GM23338 (cell line): Measurements from ENCODE around the gene SHB. TPM values are rescaled to one million over a fixed set of nuclear protein-coding genes. Genes with fewer than 3 reads are reported as not detected.

ENCODE experiments used
- ATAC-seq: fragments of 200-7000 bp; cut with Tn5 transposase; 3 replicates; pipeline ENCODE4 v1.9.1; 2020
- DNase-seq: peaks from one replicate; pipeline ENCODE4 v3.0.0-alpha.2; 2015; ENCODE audit warnings: low spot score
- H2AFZ ChIP-seq: fragments of 200-600 bp; sonication (generic); 2 replicates; pipeline ENCODE4 v1.8.0; 2016; ENCODE audit warnings: antibody characterized with exemption, mild to moderate bottlenecking, moderate library complexity
- H3F3A ChIP-seq: fragments of 200-600 bp; sonication (generic); replicated peaks from 2 replicates; pipeline ENCODE4 v1.8.0; 2017; ENCODE audit warnings: antibody characterized with exemption, mixed run types, low read depth
- H3K27ac ChIP-seq: fragments of 200-600 bp; sonication (generic); 2 replicates; pipeline ENCODE4 v1.6.1; 2016; ENCODE audit warnings: low read depth
- H3K27me3 ChIP-seq: fragments of 200-600 bp; sonication (generic); 2 replicates; pipeline ENCODE4 v1.8.0; 2016; ENCODE audit warnings: mild to moderate bottlenecking, mixed run types, moderate library complexity; ENCODE audit not compliant: insufficient read depth
- H3K36me3 ChIP-seq: fragments of 200-600 bp; sonication (generic); 2 replicates; pipeline ENCODE4 v1.8.0; 2016; ENCODE audit warnings: mild to moderate bottlenecking; ENCODE audit not compliant: insufficient read depth
- H3K4me1 ChIP-seq: fragments of 200-600 bp; sonication (generic); 2 replicates; pipeline ENCODE4 v1.8.0; 2016; ENCODE audit warnings: mild to moderate bottlenecking, moderate library complexity; ENCODE audit not compliant: insufficient read depth
- H3K4me2 ChIP-seq: fragments of 200-600 bp; sonication (generic); 2 replicates; pipeline ENCODE4 v1.7.1; 2017; ENCODE audit warnings: mixed run types
- H3K4me3 ChIP-seq: fragments of 200-600 bp; sonication (generic); 2 replicates; pipeline ENCODE4 v1.6.1; 2016; ENCODE audit warnings: mixed run types
- H3K79me2 ChIP-seq: fragments of 200-600 bp; sonication (generic); replicated peaks from 2 replicates; pipeline ENCODE4 v1.8.0; 2017; ENCODE audit warnings: mild to moderate bottlenecking; ENCODE audit not compliant: insufficient read depth
- H3K9me2 ChIP-seq: fragments of 200-600 bp; sonication (generic); 2 replicates; pipeline ENCODE4 v1.8.0; 2017; ENCODE audit not compliant: insufficient read depth
- H4K20me1 ChIP-seq: fragments of 200-600 bp; sonication (generic); replicated peaks from 2 replicates; pipeline ENCODE4 v1.8.0; 2017; ENCODE audit warnings: mild to moderate bottlenecking; ENCODE audit not compliant: insufficient read depth
- H3K27ac Mint-ChIP-seq: 2 replicates; pipeline ENCODE4 v1.8.0; 2020; ENCODE audit warnings: inconsistent platforms, mild to moderate bottlenecking, moderate library complexity, mixed read lengths
- H3K27me3 Mint-ChIP-seq: 3 replicates; pipeline ENCODE4 v1.8.0; 2022; ENCODE audit warnings: low read depth, mild to moderate bottlenecking, moderate library complexity, mixed read lengths, inconsistent platforms; ENCODE audit not compliant: insufficient read depth, poor library complexity
- H3K36me3 Mint-ChIP-seq: 3 replicates; pipeline ENCODE4 v1.8.0; 2021; ENCODE audit warnings: low read depth, mild to moderate bottlenecking, inconsistent platforms, moderate library complexity, mixed read lengths
- H3K4me1 Mint-ChIP-seq: 3 replicates; pipeline ENCODE4 v1.8.0; 2020; ENCODE audit warnings: mild to moderate bottlenecking, inconsistent platforms, mixed read lengths
- H3K4me3 Mint-ChIP-seq: 3 replicates; pipeline ENCODE4 v1.8.0; 2021; ENCODE audit warnings: moderate library complexity, mild to moderate bottlenecking, inconsistent platforms, mixed read lengths
- H3K9me3 Mint-ChIP-seq: 3 replicates; pipeline ENCODE4 v1.8.0; 2020; ENCODE audit warnings: moderate library complexity, mild to moderate bottlenecking, inconsistent platforms, mixed read lengths
- JUNB ChIP-seq: IDR thresholded peaks from one replicate; pipeline ENCODE4 v1.6.1; 2016; ENCODE audit warnings: antibody characterized with exemption; ENCODE audit not compliant: unreplicated experiment
- NANOG ChIP-seq: IDR thresholded peaks from 2 replicates; pipeline ENCODE4 v1.6.1; 2016; ENCODE audit warnings: antibody characterized with exemption, borderline replicate concordance
- ZNF114 ChIP-seq: fragments of 250-450 bp; sonication (Bioruptor Pico); IDR thresholded peaks from 2 replicates; pipeline ENCODE4 v1.5.0; 2020; ENCODE audit warnings: mild to moderate bottlenecking, moderate library complexity
- ZNF331 ChIP-seq: fragments of 250-450 bp; sonication (Bioruptor Pico); IDR thresholded peaks from 2 replicates; pipeline ENCODE4 v1.5.0; 2020; ENCODE audit warnings: low read depth, mild to moderate bottlenecking, moderate library complexity
- polyA plus RNA-seq: library from polyadenylated mRNA; unstranded; fragments of >200 nt; fragmentation: Nextera tagmentation; extraction: Ambion mirVana; gene quantifications from 2 replicates; pipeline ENCODE4 v1.2.1, GENCODE V29; 2016
- total RNA-seq: library from RNA; depleted of rRNA; stranded (reverse); fragments of >200 nt; shearing (Covaris generic); gene quantifications from 2 replicates; pipeline ENCODE4 v1.2.3, GENCODE V29; 2014
- TF ChIP-seq, protein P1 (sequence below): fragments of 250-450 bp; sonication (Bioruptor Pico); IDR thresholded peaks from 2 replicates; pipeline ENCODE4 v1.5.0; 2020; ENCODE audit warnings: mild to moderate bottlenecking, moderate library complexity

SHB gene
- total and polyA plus RNA-seq, 2 experiments from 2014 or later = 1.5 to 14.0 TPM

- H3K9me3 Mint-ChIP-seq = no peaks in the 10 kb centered on the region; the same call in 2 of the 3 replicates
- H3K4me3 ChIP-seq = no peak overlapping the region
- no peaks in the 10 kb centered on the region for H3K79me2 ChIP-seq
- TF ChIP-seq, protein P1, sequence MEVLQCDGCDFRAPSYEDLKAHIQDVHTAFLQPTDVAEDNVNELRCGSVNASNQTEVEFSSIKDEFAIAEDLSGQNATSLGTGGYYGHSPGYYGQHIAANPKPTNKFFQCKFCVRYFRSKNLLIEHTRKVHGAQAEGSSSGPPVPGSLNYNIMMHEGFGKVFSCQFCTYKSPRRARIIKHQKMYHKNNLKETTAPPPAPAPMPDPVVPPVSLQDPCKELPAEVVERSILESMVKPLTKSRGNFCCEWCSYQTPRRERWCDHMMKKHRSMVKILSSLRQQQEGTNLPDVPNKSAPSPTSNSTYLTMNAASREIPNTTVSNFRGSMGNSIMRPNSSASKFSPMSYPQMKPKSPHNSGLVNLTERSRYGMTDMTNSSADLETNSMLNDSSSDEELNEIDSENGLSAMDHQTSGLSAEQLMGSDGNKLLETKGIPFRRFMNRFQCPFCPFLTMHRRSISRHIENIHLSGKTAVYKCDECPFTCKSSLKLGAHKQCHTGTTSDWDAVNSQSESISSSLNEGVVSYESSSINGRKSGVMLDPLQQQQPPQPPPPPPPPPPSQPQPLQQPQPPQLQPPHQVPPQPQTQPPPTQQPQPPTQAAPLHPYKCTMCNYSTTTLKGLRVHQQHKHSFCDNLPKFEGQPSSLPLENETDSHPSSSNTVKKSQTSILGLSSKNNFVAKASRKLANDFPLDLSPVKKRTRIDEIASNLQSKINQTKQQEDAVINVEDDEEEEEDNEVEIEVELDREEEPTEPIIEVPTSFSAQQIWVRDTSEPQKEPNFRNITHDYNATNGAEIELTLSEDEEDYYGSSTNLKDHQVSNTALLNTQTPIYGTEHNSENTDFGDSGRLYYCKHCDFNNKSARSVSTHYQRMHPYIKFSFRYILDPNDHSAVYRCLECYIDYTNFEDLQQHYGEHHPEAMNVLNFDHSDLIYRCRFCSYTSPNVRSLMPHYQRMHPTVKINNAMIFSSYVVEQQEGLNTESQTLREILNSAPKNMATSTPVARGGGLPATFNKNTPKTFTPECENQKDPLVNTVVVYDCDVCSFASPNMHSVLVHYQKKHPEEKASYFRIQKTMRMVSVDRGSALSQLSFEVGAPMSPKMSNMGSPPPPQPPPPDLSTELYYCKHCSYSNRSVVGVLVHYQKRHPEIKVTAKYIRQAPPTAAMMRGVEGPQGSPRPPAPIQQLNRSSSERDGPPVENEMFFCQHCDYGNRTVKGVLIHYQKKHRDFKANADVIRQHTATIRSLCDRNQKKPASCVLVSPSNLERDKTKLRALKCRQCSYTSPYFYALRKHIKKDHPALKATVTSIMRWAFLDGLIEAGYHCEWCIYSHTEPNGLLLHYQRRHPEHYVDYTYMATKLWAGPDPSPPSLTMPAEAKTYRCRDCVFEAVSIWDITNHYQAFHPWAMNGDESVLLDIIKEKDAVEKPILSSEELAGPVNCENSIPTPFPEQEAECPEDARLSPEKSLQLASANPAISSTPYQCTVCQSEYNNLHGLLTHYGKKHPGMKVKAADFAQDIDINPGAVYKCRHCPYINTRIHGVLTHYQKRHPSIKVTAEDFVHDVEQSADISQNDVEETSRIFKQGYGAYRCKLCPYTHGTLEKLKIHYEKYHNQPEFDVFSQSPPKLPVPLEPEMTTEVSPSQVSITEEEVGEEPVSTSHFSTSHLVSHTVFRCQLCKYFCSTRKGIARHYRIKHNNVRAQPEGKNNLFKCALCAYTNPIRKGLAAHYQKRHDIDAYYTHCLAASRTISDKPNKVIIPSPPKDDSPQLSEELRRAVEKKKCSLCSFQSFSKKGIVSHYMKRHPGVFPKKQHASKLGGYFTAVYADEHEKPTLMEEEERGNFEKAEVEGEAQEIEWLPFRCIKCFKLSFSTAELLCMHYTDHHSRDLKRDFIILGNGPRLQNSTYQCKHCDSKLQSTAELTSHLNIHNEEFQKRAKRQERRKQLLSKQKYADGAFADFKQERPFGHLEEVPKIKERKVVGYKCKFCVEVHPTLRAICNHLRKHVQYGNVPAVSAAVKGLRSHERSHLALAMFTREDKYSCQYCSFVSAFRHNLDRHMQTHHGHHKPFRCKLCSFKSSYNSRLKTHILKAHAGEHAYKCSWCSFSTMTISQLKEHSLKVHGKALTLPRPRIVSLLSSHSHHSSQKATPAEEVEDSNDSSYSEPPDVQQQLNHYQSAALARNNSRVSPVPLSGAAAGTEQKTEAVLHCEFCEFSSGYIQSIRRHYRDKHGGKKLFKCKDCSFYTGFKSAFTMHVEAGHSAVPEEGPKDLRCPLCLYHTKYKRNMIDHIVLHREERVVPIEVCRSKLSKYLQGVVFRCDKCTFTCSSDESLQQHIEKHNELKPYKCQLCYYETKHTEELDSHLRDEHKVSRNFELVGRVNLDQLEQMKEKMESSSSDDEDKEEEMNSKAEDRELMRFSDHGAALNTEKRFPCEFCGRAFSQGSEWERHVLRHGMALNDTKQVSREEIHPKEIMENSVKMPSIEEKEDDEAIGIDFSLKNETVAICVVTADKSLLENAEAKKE (CRISPR knock-in tag) = no peak
- TF ChIP-seq NANOG = no peak
- no peak for TF ChIP-seq ZNF331
- no peaks in the 10 kb centered on the region; the same call in 1 of the 2 replicates for H3K36me3 ChIP-seq
- no peak overlapping the region for H3K27ac ChIP-seq
- no peaks in the 10 kb centered on the region for H3K27me3 ChIP-seq
- no peak overlapping the region for H2AFZ ChIP-seq
- peaks cover 13% of the 10 kb centered on the region for H3K36me3 Mint-ChIP-seq
- H3K4me2 ChIP-seq = no peak overlapping the region
- H3K27me3 Mint-ChIP-seq = peaks cover 3% of the 10 kb centered on the region
- DNase-seq (no peak), ATAC-seq (no peak)
- no peak overlapping the region for H3K4me3 Mint-ChIP-seq
- peak overlapping the region; percentile 36; the same call in 1 of the 2 replicates for H3K27ac Mint-ChIP-seq
- H3K9me2 ChIP-seq = 0 out of 2 replicates have a peak, but pooled peaks cover 3% of the 10 kb centered on the region
- H4K20me1 ChIP-seq = no peaks in the 10 kb centered on the region
- H3K4me1 ChIP-seq = peaks cover 16% of the 10 kb centered on the region
- H3F3A ChIP-seq = no peaks in the 10 kb centered on the region
- peaks cover 25% of the 10 kb centered on the region for H3K4me1 Mint-ChIP-seq
Measured at GRCh38 chr9:37946971-37947370, 122.1 kb downstream of the SHB start.

DNA sequence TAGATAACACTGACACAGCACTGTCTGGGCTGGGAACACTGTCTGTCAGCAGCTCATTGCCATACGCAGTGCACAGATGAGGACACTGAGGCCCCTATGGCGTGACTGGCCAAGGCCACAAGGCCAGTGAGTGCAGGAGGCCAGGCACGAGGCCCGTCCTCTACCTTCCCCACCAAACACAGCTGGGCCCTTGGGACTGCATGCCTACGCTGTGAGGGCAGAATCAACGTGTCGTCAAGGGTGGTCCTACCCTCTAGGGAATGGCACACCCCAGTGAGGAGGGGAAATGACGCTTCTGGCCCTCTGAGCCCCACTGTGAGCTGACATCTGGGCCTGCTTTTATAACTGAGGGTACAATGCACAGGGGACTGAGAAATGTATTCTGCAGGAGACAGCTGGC, 123.0 kb downstream of the SHB start:
- no peak overlapping the region for H3K4me3 ChIP-seq
- Mint-ChIP-seq H3K9me3 (no peaks in the 10 kb centered on the region; the same call in 2 of the 3 replicates), H3K4me1 (peaks cover 32% of the 10 kb centered on the region), H3K27me3 (peaks cover 3% of the 10 kb centered on the region), H3K36me3 (peaks cover 11% of the 10 kb centered on the region), H3K27ac (no peak overlapping the region), H3K4me3 (no peak overlapping the region)
- DNase-seq = no peak
- no peaks in the 10 kb centered on the region for H3K79me2 ChIP-seq
- no peaks in the 10 kb centered on the region; the same call in 1 of the 2 replicates for H3K36me3 ChIP-seq
- no peak for TF ChIP-seq ZNF114 (CRISPR knock-in tag)
- no peak for TF ChIP-seq JUNB
- H3K4me1 ChIP-seq = peaks cover 16% of the 10 kb centered on the region
- no peaks in the 10 kb centered on the region for H4K20me1 ChIP-seq
- H3K9me2 ChIP-seq = 0 out of 2 replicates have a peak, but pooled peaks cover 3% of the 10 kb centered on the region
- H3K4me2 ChIP-seq = no peak overlapping the region
- no peaks in the 10 kb centered on the region for H3K27me3 ChIP-seq
- no peak overlapping the region for H2AFZ ChIP-seq
- no peak for ATAC-seq
- no peaks in the 10 kb centered on the region for H3F3A ChIP-seq
- no peak overlapping the region for H3K27ac ChIP-seq
